HG02759 (cell line): ENCODE data around the gene RIPOR1.

Source experiments
- ATAC-seq: cut with Tn5 transposase; IDR thresholded peaks from one replicate; pipeline ENCODE4 v1.9.1; 2021; ENCODE audit warnings: mild to moderate bottlenecking, moderate library complexity; ENCODE audit not compliant: unreplicated experiment

RIPOR1 gene

DNA sequence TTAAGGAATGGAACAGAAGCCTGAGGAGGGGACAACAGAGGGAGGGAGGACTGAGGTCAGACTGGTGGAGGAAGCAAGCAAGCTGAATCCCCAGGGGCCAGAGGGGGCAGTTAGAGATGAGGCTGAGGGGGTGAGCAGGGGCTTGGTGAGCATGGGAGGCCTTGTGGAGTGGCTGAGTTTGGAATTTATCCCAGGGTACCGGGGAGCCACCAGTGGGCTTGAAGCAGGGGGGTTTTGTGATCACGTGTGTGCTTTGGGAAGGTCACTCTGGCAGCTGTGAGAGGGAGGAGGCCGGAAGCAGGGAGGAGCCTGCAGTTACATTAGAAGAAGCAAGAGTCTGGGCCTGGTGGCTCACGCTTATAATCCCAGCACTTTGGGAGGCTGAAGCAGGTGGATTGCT lies 23.8 kb downstream of the RIPOR1 start:
- no peak for ATAC-seq

DNA sequence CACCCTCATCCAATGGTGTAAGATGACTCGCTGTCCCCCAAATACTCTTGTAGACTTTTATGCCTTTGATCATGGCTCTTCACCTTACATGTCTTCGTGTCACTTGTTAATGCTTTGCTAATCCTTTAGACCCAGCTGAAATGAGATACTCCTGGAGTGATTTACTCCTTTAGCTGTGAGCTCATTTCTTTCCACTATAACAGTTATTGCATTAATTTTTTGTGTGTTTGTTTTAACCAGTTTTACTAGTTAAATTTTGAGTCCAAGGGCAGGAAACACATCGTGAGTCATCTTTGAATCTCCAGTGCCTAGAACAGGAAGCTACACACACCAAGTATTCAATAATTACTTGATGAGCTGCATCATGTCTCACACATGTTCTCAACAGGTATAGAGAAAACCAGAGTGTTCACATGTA lies 27.2 kb downstream of the RIPOR1 start:
- ATAC-seq, result no peak

DNA sequence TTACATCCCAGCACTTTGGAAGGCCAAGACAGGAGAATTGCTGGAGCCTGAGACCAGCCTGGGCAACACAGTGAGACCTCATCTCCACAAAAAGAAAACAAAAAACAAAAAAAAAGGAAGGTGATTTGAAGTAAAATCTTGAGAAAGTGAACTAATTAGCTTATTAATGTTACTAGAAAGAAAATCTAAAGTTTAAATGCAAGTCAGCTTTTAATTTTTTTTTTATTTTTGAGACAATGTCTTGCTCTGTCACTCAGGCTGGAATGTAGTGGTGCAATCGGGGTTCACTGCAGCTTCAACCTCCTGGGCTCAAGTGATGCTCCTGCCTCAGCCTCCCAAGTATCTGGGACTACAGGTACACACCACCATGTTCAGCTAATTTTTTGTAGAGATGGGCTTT lies 30.2 kb downstream of the RIPOR1 start:
- ATAC-seq, result no peak

DNA sequence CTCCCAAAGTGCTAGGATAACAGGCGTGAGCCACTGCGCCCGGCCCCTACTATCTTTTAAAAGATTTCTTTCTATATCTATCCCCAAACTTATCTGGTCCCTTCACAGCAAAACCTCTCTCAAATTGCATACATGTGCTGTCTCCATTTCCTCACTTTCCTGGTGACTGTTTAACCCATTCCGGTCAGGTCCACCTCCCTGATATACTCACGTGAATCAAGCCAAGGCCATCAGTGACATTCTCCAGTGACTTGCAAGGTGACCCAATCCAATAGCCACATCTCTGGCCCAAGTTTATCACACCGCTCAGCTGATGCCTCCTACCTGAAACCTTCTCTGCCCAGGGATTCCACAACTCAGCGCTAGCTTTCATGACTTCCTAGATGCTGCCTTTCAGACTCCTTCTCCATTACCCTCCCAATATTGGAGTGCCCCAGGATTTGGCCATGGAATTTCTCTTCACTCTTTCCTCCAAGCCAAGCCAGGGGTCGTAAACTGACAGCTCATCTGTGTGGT lies 32.3 kb downstream of the RIPOR1 start:
- ATAC-seq, result no peak

DNA sequence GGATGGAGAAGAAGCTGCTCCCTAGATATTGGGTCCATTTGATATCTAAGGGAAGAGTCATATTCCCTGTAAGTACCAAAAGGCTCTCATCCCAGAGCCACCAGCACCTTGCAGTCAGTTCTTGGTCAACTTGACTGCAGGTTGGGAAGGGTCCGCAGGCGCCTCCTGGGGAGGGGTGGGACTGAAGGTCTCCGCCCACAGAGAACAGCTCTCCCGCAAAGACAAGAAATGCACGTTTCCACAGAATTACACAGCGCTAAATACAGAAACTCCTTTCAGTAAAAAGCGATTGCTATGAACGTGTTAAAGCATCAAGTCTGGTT lies 32.8 kb downstream of the RIPOR1 start:
- ATAC-seq, result no peak

DNA sequence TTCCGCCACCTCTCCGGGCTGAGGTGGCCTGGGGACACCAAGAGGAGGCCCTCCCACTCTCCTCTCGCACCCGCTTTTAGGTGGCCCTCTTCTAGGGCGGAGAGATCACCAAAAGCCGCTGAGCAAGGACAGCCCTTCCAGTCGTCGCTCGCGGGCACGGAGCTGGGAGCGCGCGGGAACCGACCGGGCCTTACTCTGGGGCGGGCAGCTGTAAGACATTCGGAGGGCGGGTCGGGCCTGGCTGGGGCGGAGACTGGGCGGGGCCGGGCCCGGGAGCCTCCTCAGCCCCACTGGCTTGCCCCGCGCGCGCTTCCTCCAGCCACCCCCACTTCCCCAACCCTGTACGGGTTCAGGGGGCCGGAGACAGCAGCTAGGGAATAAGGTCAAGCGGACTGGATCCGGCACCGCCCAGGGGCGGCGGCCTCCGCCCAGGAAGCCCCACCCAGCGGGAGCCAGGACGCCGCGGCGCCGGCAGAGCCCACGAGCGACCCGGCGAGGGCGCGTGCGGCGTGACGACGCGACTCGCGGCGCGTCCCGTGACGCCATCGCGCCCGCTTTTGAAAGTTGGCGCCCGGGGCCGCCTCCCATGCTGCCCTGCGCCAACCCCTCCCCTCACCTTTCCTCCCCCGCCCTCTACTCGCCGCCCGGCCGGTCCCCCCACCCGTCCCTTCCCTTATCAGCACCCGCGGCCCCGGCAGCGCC lies 33.3 kb downstream of the RIPOR1 start:
- peak; percentile 81 for ATAC-seq

DNA sequence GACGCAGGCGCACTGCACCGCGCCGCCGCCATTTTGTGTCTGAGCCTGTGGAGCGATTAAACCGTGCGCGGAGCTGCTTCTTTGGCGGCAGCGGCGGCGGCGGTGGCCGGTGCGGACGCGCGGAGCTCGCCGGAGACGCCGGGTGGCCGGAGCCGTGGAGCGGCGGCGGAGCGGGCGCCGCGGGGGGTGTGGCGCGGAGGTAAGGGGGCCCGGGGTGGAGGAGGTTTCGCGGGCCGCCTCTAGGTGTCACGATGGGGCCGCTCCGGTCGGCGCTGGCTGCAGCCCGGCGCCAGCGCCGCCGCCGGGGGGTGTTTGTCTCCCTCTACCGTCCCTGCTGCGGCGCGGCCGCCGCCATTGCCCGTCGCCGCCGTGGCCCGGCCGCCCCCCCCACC lies 33.9 kb downstream of the RIPOR1 start, which contains the start of gene CTCF:
Gene CTCF, plus strand, starts transcription at position 1 of the 392 bp plus-strand sequence. CDS start 48,307 bp downstream, outside the sequence.
- ATAC-seq, result peak; percentile 49

DNA sequence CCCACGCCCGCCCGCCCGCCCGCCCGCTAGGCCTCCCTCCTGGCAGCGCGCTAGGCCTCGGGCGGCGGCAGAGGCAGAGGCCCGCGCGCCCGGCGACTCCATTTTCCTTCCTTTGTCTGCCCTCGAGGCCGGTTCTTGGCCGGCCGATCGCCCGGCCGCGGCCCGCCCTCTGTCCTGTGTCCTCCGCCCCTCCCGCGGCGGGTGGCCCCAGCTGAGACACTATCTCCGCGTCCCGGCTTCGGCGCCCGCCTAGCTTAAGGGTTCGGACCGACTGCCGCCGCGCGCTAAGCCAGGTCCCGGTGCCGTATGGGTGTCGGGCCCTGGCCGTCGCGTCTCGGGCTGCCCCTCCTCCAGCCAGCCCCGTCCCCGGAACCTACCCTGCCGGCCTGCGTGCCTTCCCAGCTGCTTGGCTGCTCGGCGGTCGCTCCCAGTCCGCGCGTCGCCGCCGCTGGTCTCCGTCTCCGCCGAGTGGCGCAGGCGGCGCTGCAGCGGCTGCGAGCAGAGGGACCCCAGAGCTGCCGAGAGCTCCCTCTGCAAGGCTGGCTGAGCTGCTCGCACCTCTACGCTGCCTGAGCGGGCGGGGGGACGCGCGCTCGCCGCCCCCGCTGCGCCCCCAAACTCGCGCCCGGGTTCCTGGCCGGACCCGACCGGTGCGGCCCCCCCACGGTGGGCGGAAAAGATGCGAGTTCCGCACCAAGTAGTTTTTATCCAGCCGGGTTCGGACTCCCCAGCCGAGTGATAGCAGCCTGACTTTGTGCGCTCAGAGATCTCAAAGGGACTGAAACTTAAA lies 34.5 kb downstream of the RIPOR1 start:
- peak; percentile 5 for ATAC-seq

DNA sequence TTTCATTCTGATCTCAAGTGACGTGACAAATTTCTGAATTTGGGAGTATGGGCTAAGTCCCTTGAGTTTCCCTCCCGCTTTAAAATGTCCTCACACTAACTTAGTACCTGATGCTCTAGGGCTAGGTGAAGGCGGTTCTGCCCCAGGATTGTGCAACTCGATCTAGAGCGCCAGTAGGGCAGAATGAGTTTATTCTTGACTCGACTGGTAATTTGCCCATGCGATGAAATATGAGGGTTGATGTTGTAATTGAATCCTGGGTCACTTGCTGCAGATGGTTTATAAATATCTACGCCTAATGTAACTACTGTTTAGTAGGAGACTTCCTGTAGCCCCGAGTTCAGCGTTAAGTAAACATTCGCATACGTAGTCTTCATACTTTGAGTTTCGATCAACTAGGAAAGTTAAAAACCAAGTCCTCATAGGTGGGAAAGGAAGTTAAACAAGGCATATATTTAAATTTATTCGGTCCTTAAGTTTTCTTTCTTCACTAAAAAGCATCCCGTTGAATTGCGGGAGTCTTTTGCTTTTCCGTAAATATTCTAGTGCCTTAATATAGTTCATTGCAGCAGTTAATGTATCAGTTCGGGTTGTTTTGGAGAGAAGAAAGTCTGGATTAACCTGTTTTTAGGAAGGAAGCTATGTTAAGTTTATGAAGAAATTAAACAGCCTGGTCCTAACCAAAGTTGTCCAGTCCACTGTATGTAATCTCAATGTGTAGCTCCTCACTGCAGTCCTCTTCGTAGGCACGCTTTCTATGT lies 35.3 kb downstream of the RIPOR1 start:
- no peak for ATAC-seq

DNA sequence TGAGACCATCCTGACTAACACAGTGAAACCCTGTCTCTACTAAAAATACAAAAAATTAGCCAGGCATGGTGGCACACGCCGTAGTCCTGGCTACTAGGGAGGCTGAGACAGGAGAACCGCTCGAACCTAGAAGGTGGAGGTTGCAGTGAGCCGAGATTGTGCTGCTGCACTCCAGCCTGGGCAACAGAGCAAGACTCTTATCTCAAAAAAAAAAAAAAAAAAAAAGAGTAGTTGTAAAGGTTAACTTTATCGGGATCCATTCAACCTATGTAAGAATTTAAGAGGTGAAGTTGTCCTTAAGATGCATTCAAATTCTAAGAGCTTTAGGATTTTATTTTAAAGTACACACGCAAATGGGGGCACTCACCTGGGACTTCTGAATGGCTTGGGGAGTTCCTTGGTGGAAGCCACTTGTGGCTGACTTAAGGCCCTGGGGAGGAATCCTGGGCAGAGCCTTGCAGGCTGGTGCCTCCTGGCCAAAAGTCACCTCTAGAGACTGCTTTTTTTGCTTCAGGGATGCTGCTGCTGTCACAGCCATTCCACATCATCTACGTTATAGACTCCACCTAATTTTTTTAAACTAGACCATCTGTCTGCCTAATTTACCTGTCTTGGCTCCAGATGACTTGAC lies 37.0 kb downstream of the RIPOR1 start:
- ATAC-seq, result no peak

DNA sequence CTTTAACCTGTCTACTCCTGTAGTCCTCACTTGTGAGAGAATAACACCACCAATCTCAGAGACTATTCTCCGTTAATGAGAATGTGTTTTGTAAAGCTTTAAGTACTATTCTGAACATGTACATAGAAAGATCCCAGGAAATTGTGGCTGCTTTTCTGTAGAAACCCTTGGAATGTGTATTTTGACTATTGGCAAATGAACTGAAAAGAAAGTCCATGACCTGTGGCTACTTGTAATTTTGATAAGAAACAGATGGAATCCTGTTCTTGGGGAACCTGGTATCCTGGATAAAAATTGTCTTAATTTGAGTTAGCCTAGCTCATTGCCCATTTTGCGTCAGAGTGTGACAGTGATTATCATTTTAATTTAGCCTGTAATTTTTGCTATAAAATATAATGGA lies 42.8 kb downstream of the RIPOR1 start:
- no peak for ATAC-seq

DNA sequence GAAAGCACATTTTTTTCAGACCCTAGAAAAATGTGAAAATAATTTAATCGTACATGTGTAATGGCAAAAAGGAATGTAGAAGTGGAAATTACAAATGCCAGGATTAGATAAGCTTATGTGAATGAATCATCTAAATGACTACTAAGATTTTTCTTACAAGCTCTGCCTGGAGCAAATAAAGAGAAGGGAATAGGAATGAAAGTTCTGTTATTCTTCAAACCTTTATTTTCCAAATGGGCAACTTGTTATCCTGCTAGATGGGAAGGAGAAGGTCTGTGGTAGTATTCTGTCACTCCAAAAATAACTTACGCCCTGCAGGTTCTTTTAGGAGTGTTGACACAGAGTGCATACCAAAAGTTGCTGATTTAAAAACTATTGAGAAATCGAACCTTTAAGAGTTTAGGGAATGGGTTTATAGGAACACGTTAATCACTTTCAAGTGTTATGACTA lies 43.4 kb downstream of the RIPOR1 start:
- no peak for ATAC-seq

DNA sequence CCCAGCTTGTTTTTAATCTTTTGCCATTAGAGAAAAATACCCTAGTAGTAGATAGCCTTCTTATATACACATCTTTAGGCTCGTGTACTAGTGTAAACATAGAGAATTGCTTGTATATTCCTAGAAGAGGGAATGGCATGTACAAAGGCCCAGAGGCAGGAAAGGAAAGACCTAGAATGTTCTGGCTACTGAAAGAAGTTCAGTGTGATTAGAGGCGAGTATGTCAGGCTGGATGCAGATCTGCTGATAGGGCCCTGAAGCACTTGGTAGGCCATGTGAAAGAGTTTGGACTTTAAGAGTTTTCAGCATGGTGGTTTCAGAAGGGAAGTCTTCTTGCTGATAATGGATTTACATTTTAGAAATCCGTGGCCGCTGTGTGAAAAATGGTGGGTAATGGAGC lies 51.1 kb downstream of the RIPOR1 start:
- ATAC-seq, result no peak

DNA sequence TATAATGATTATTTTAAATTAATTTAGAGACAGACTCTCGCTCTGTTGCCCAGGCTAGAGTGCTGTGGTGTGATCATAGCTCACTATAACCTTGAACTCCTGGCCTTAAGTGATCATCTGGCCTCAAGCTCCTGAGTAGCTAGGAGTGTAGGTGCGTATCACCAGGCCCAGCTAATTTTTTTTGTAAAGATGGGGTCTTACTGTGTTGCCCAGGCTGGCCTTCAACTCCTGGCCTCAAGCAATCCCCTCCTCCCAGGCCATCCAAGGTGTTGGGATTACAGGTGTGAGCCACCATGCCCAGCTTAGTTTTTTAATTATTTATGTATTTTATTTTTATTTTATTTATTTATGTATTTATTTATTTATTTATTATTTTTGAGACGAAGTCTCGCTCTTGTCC lies 51.6 kb downstream of the RIPOR1 start:
- ATAC-seq, result no peak

DNA sequence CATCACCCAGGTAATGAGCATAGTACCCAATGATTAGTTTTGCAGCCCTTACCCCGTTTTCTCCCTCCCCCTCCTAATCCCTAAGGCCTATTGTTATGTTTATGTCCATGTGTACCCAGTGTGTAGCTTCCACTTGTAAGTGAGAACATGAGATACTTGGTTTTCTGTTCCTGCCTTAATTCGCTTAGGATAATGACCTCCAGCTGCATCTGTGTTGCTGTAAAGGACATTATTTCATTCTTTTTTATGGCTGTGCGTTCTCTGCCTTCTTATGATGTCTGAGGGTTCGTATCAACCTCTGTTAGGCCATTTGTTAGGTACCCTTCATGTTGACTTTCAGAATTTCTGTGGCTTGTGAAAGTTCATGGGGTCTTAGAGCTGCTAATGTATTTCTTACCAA lies 64.7 kb downstream of the RIPOR1 start:
- ATAC-seq, result no peak

DNA sequence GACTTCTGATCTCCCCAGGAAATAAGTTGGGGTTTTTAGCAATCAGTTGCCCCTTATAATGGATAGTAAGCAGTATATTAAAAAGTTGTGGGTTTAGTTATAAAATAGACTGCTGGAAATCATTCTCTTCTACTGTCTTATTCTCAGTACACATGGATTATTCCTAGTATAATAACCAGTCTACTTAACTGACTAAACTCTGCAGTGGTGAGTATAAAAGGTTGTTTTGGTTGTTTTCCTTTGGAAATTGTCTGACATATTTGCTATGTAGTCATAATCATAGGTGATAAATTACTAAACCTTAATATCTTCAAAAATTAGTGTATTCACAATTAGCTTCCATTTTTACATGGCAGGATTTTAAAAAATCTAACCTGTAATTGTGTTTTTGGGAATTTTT lies 65.1 kb downstream of the RIPOR1 start:
- ATAC-seq, result no peak

DNA sequence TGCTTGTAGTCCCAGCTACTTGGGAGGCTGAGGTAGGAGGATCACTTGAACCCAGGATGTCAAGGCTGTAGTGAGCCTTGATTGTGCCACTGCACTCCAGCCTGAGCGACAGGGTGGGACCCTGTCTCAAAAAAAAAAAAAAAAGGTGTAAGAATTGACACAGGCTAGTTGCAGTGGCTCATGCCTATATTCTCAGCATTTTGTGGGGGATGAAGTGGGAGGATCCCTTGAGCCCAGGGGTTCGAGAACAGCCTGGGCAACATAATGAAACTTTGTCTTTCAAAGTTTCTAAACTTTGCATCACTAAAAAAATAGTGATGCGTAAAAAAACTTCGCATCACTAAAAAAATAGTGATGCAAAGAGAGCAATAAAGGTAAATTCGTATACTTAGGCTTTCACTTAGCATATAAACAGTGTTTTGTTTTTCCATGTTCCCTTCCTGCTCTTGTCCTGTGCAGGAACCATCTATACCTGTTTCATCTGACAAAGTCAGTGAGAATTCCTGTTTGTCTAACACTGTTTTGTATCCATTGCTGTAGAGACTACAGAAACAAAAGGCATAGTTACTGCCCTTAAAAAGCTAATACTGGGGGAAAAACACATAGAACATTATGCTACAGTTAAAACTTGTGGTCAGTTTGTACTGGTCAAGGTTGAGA lies 65.8 kb downstream of the RIPOR1 start:
- ATAC-seq, result no peak

DNA sequence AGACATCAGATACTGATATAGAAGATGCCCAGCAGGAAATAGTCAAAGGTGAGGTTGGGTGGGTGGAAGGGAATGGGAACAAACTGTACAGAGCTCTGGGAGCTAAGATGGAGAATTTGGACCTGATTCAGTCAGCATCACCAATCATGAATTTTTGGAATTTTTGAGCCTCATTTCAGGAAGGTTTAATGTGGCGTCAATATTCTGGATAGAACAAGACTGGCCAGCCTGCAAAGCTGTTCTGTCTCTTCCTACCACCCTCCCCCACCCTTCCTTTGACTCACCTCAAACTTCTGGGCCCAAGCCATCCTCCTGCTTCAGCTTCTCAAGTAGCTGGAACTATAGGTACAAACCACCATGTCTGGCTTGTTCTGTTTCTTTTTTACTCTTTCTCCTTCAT lies 66.3 kb downstream of the RIPOR1 start:
- no peak for ATAC-seq
